HG03196 (cell line): ENCODE results near the gene TCHP.

Source experiments
- ATAC-seq: cut with Tn5 transposase; IDR thresholded peaks from one replicate; pipeline ENCODE4 v1.9.1; 2021; ENCODE audit not compliant: unreplicated experiment

Gene TCHP

DNA sequence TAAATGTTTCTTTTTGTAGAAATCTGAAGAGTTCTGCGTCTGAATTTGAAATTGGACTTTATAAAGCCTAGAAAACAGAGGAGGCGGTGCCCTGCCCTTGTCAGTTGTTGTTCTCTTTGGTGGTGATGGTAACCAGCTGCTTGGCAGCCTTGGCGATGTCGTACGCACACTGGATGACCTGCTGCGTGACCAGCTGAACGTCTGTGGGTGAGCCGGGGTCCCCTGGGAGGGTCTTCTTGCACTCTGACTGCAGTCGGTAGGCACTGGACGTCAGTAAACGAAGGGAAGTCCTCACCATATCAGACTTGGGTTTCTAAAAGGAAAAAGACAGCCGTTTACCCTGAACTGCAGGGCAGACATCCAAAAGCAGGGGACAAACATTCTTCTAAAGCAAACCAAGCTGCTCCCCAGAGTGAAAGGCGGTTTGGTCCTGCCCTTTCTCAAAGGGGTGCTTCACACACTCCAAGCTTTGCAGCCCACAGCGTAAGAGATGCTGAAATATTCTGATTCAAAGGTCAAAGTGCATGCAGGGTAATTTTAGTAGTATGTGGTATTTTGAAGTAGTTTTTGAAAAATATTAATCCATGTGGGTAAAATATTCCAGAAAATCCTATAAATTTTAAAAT, 32.9 kb downstream of the TCHP start:
- ATAC-seq = no peak

DNA sequence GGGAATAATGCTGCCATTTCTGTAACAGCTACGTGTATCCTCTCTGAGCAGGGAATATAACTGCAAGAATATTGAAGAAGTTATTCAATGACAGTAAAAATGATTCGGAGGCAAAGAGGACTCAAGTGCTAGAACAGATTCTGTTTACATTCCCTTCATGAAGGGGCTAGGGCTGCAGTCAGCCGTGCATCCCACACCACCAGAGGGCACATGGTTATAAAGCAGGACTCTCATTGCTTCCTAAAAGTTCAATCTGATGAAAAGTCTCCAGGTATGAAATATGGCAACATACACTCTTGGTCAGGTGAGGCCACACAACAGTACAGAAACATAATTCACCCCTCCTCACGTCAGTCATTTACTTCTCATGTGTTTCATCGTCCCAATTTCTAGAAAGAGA, 34.0 kb downstream of the TCHP start:
- ATAC-seq = no peak

DNA sequence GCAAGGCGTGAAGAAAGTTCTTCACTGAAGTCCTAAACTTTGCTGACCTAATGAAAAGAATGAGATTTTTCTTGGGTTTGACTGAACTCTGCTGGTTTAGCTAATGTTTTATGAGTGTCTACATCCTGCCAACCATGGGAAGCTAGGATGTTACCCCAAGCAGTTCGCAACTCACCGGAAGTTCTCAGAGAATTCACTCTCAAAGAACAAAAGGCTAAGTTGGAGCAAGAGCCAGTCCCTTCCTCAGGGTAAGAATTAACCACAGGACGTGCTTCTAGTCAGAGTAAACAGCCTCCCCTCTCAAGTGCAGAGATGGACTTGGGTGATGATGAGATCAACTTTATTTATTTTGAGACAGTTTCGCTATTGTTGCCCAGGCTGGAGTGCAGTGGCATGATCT, 37.3 kb downstream of the TCHP start:
- ATAC-seq = no peak

DNA sequence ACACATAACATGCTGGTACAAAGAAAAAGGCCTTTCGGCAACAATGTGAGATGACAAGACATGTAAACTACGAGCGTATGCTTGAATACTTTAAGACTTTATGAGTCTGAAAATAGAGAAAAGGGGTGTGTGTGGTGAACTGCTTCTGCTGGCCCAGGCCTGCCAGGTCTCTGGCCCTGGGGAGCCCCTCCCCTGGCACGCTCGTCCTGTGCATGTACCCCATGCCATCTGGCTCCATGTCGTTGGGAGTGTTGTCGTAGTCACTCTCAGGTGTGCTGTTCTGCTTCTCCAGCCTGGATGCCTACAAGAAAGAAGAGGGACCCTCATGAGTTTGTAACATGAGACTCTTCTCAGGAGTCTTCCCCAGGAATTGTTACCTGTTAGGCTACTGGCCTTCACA, 38.9 kb downstream of the TCHP start:
- ATAC-seq = no peak

DNA sequence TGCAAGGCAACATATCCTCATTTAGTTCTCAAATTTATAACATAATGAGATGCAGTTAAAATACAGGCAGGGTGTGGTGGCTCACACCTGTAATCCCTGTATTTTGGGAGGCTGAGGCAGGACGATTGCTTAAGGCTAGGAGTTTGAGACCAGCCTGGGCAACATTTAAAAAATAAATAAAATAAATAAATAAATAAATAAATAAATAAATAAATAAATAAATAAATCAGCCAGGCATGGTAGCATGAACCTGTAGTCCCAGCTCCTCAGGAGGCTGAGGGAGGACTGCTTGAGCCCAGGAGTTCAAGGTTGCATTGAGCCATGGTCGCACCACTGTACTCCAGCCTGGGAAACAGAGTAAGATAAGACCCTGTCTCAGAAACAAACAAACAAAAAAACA, 39.4 kb downstream of the TCHP start:
- no peak for ATAC-seq

DNA sequence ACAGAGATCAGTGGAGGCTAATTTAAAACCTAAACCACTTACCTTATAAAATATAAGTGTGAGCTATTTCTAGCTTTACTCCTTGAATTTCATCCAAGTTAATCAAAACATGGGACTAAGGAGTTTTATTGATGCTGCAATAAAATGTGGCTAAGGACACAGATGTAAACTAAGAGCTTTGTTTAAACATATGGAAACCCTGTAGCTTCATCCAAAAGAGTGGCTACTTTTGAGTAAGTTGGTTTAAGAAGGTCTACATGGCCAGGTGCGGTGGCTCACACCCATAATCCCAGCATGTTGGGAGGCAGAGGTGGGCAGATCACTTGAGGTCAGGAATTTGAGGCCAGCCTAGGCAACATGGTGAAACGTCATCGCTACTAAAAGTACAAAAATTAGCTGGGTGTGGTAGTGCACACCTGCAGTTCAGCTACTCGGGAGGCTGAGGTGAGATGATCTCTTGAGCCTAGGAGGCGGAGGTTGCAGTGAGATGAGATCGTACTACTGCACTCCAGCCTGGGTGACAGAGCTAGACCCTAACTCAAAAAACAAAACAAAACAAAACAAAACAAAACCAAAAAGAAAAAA, 40.4 kb downstream of the TCHP start:
- ATAC-seq = no peak

DNA sequence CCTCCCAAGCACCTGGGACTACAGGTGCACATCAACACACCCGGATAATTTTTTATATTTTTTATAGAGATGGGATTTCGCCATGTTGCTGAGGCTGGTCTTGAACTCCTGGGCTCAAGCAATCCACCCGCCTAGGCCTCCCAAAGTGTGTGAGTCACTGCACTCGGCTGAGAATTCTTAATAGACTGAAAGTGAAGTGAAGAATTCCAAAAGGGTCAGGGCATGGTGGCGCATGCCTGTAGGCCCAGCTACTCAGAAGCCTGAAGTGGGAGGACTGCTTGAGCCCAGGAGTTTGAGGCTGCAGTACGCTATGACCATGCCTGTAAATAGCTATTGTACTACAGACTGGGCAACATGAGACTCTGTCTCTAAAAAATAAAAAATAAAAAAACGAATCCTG, 43.7 kb downstream of the TCHP start:
- no peak for ATAC-seq

DNA sequence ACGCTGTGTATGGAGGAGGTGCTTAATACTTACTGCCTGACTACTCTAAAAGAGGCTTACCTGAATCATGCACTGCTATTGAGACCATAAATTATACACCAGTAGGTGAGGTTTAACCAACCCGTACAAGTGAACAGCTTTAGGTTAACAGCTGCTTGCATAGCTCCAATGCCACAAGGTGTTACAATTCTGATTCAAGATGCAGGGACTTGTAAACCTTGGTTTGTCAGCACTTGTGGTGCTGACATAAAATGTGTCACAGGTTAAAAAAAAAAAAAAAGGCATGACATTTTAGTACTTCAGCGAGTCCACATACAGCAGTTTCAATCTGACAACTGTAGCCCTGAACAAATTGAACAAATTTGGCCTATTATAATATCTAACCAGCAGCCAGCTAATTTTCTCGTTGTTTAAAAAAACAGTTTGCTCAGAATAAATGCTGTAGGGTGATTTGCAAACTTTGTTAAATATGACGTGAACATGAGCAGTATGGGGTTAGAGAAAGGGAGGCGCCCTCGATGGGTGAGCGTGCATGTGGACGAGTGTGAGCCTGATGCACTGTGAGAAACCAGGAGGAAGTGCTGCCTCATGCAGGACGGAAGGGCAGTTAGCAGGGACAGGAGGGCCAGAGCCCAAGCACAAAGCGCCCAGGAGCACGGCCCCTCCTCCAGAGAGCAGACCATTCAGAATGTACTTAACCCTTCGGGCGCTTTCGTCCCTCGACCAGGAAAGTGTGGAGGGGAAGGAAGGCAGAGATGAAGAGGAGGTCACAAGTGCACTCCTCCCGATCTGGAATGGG, 44.7 kb downstream of the TCHP start:
- no peak for ATAC-seq

DNA sequence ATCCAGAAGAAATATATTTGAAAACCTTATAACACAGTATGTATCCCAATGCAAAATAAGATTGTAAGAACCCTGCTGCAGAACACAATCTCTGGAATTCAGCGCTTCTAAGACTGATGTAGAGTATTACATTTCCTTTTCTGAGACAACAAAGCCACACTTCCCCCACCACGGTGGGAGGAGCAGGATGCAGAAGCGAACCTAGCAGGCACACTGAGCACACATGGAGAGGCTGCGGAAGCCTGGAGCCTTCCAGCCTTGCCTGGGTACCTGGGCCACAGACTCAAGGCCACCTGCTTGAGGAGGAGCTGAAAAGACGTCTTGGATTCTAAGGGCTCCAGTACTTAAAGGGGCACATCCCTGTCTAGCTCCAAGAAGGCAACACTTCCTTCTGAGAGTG, 46.4 kb downstream of the TCHP start:
- no peak for ATAC-seq

DNA sequence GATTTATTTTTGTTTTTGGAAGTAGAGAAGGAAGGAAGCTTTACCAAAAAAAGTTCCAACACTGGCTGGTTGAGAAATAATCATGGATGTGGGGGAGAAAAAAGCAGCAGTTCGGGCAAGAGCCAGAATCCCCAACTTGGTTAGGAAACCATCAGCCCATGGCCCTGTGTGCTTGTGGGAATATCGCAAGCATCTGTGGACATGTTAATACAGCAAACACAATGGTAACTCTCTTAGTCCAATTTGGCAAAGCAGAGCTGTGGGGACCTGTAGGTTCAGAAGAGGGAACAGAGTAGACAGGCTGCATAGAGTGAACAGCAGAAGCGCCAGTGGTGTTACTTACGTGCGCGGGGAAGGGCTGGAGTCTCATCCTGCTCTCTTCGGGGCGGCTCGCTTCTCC, 46.8 kb downstream of the TCHP start:
- no peak for ATAC-seq

DNA sequence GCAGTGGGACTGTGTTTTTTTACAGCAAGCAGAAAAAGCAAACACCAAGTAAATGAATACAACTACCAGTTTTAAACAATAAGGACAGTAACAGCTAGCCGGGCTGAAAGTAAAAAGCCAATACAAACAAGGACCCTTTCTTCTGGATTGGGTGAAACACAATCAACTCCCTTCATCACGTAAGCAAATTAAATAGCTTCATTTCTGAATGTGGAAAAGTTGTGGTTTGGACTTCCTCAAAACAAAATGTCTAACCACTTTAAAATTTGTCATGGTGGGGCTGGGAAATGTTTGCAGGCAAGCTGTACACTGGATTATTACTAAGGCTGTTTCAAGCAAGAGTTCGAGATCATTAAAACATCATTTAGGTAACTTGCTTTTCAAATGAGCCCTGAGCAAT, 47.4 kb downstream of the TCHP start:
- ATAC-seq = no peak

DNA sequence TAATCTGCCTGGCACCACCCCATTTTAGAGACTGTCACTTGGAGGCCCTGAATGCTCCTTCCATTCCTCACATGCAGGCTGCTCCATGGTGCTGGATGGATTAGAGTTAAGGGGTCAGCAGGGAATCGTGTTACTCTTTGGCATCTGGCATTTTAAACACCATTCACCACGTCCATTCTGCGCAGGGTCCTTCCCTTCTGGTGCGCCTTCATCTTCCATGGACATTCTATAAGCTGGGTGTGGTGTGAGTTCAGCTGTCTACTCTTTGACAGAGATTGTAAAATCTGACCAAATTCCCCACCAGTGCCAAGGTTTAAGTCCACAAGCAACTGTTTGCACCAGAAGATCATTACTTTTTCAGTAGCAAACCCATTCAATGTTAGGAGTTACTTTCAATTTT, 48.3 kb downstream of the TCHP start:
- no peak for ATAC-seq

DNA sequence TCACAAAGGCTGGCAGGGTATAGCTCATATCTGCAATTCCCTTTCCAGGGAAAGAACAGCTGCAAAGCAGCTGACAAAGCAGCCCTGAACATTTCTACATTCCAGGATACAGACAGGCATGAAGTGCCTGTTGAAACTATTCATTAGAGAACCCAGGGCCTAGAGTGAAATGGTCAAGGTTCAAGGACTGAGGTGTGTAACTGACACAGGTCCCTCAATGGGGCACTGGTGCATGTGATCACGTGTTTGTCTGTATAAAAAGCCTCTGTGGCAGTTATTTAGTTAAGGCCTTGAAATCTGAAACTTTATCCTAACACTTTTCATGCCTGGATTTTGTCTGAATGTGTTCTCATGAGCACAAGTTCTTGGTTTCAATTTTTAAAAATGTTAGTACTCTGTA, 49.0 kb downstream of the TCHP start:
- ATAC-seq = no peak

DNA sequence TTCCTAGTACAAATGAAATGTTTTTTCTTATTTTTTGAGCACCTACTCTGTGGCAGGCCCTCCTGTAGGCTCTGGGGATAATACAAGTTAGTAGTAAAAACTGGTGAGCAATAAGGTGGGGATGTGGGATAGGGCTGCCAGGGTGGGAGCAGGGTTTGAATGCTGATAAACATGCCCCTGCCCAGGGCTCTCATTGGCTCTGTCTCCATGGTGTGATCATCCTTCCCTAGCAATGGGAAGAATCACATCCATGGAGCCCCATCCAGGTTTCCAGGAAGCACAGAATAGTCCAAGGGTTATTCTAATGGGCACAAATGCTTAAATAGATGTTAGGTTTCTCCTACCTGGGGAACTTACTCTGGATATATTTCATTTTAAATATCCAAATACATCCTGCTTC, 50.6 kb downstream of the TCHP start:
- no peak for ATAC-seq

DNA sequence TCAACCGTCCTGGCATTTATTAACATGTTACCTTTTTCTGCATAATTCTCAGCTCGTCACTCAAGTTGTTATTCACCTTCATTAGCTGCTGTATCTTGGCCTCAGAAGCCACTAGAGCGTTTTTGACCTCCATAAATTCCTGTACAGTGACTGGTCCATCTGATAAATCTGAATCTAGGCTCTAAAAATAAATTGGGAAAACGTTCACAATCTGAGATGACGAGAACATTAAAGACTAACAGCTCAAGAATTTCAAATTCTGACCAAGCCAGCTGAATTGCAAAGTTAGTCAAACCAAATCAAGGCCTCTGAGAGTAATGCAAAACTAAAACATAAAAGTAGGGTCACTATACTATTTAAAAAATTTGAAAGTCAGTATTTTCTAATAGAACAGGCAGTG, 51.1 kb downstream of the TCHP start:
- ATAC-seq = no peak

DNA sequence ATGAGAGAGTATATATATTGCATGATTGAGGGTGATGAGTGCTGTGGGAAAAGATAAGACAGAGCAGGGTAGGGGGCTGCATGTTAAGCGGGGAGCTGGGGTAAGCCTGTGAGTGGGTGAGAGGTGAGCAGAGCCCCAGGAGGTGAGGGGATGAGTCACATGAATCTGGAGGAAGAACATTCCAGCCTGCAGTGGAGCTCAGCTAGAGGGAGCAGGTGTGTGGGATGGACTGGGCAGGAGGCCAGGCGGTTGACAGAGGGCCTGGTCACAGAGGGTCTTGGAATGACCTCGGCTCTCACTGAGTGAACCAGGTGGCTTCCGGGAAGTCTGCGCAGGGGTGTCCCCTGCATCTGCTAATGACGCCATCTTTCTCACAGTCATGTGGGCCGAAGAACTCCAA, 51.7 kb downstream of the TCHP start:
- ATAC-seq = no peak

DNA sequence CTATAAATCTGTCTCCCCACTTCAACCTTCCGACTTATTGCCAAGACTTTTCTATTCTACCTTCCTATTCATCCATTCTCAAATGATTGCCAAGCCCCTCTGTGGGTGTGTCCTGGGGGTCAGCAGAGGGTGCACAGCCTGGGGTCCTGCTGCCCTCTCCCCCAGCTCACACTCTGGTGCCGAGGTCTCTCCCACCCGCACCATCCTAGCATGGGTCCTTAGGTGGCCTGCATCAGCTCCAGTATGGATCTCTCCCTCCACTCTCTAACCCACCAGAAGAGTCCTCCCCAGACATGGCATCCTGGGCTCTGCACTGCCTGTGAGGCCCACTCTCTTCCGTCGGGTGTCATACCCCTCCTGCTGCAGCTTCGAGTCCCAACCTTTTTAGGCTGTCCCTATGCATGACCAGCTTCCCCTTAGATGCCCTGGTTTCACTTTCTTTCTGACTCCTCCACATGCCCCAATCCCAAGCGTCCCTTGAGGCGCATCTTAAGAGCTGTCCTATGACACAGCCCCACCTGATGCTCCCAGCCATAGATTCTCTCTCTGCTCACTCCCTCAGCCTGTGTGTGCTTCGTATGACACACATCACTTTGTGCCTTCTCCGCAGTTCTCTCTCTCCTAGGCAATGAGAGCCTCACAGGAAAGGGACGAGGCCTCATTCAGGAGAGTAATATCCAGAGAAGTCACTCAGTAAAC, 52.2 kb downstream of the TCHP start:
- ATAC-seq = peak; percentile 47

DNA sequence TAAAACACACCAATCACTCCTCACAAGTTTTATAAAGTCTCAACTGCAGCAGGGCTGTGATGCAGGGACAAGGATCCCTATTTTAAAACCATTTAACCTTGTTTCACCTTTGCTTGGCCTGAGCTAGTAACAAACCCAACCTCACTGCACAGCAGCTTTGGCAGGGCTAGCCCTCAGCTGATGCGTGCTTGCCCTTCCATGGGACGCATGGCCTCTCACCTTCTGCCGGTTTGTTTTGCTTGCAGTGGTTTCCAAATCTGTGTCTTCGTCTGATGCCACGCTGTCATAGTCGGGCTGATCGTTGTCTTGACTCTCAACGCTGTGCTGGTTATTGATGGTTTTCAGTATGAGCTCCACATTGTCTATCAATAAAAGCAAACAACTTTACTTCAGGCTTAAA, 52.8 kb downstream of the TCHP start:
- no peak for ATAC-seq

DNA sequence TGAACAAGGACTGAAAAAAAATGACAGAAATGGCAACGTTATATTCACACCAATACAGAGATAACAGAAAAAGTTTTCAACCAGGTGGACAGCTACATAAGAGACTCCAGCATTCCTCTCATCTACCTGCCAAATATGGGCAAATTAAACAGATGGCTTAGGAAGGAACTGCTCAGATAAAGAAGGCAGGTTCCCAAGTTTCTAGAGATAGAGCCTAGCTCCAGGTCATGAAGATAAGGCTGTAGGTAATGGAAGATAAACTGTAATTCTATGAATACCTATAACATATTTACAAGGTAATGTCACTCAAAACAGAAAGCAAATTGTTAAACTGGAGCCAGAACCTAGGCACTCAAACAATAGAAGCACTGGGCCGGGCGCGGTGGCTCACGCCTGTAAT, 53.6 kb downstream of the TCHP start:
- ATAC-seq = no peak

DNA sequence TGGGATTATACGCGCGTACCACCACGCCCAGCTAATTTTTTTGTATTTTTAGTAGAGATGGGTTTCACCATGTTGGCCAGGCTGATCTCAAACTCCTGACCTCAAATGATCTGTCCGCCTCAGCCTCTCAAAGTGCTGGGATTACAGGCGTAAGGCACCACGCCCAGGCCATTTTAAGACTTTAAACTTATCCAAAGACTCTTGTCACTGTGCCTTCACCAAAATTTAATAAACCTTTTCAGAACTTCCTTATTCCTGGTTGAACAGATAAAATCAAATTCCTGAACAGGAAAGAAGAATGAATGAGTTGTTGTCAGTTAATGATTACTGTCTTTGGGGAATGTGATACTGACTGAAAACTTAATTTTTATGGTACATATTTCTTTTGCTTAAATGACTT, 58.3 kb downstream of the TCHP start:
- ATAC-seq = no peak

DNA sequence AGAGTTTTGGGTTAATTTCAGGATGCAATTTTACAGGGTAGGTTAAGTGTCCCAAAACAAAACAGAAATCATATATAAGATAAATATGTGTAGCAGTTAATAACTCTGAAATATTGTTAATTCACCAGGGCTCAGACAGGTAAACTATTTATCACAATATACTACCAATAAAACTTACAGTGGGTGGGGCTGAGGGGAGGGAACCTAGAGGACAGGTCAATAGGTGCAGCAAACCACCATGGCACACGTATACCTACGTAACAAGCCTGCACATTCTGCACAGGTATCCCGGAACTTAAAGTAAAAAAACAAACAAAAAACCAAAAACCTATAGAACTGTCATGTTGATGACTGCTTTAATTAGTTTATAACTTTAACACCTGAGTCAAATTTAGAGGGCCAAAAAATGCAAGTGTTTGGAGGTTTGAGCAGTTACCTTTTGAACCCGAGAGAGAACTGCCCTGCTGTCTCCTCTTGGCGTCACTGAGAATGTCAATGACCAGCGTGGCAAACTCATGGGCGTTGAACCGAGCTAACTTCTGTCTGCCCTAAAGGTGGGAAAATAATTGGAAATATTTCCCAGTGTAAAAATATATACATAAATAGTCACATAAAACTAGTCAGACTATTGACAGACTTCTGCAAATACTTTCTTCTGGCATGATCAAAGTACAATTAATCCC, 59.5 kb downstream of the TCHP start:
- ATAC-seq = no peak
